GM12891 (cell line): ENCODE data around the gene LATS1.
"Not testable (repeated sequence)": the region's sequence is repeated elsewhere in the genome, so short reads cannot be mapped to it uniquely, and the experiment has no call there.

Experiments used
- PAX5 ChIP-seq: IDR thresholded peaks from 2 replicates; pipeline ENCODE4 v1.6.1; 2011; ENCODE audit warnings: low read length, moderate library complexity, mild to moderate bottlenecking; ENCODE audit not compliant: insufficient read depth, severe bottlenecking
- POLR2A ChIP-seq: IDR thresholded peaks from 2 replicates; pipeline ENCODE4 v1.6.1; 2011; ENCODE audit warnings: low read depth, low read length, control low read depth
- POLR2AphosphoS5 ChIP-seq: IDR thresholded peaks from 2 replicates; pipeline ENCODE4 v1.6.1; 2011; ENCODE audit warnings: low read depth, low read length, control low read depth
- TAF1 ChIP-seq: IDR thresholded peaks from 2 replicates; pipeline ENCODE4 v1.6.1; 2011; ENCODE audit warnings: low read depth, low read length, control low read depth

- TF ChIP-seq POLR2AphosphoS5, POLR2A, PAX5, TAF1: not testable (repeated sequence)
Observed at GRCh38 chr6:149751920-149752319, 34.0 kb upstream of the LATS1 start.
